Prostate gland (tissue), 2 donors: Measurements from ENCODE around the gene UBALD1.
A peak's percentile ranks its signal among the peaks of the same experiment; 100 is the strongest.

ENCODE experiments used
- CTCF ChIP-seq, 4 experiments: fragments of 200-600 bp in 2 of 4; fragments of 450-650 bp in 2 of 4; sonication (generic) in 2 of 4; IDR thresholded peaks; 1 replicate in 3 of 4; 2 replicates in 1 of 4; pipeline ENCODE4 v1.5.1; 2016 to 2019; ENCODE audit warnings: antibody characterized with exemption in 4 of 4, mild to moderate bottlenecking in 2 of 4, moderate library complexity in 2 of 4
- POLR2A ChIP-seq: fragments of 450-650 bp; IDR thresholded peaks from one replicate; pipeline ENCODE4 v1.6.1; 2016; ENCODE audit warnings: antibody characterized with exemption, mild to moderate bottlenecking
- POLR2AphosphoS5 ChIP-seq: sonication (generic); formaldehyde crosslinking; IDR thresholded peaks from one replicate; pipeline ENCODE4 v1.6.1; 2017; ENCODE audit warnings: antibody characterized with exemption

DNA sequence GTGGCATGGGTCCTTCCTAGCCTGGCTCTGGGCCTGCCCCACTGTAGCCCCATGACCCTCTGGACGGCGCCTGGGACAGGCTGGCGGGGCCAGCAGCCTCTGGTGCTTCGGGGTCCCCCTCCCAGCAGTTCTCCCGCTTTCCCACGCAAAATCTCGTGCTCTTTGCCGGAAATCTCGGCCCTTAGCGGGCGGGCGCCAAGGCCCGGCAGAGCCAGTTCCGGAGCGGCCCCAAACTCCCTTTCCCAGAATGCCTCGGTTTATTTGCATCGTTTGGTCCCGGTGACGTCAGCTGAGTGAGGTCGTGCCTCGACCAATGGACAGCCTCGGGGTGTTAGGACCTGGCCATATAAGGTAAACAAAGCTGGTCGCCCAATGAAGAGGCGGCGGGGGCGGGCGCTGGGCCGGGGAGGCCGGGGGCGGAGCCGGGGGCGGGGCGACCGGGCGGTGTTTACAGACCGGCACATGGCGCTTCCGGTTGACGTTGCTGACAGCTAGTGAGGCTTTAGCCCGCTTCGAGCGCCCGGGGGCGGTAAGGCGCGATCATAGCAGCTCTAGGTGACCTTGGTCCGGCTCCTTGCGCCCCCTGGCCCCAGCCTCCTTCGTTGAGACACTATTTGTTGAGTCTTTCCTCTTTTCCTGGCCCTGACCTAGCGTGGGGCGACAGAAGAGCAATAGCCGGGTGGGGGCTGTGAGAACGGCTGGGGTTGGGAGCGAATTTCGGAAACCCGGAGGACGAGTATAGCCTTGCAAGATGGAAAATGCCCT lies 1.5 kb upstream of the UBALD1 start:
- TF ChIP-seq CTCF (IDR thresholded peaks at IDR 0.05) (peak in 3 of 4 experiments; percentile 32 to 44 (median 41)), POLR2A (peak; percentile 87), POLR2AphosphoS5 (peak; percentile 96)
